Kidney (tissue), 14 donors: Measurements from ENCODE around the gene VAPA. TPM values are rescaled to one million over a fixed set of nuclear protein-coding genes. Genes with fewer than 3 reads are reported as not detected.

Experiments
- DNase-seq, 5 donors: peaks; one replicate each; pipeline ENCODE4 v3.0.0-alpha.2; 2013 to 2020
- FAIRE-seq: peaks from 2 replicates; lab custom pipeline; 2012; peaks lifted over from hg19 to GRCh38; lab: Jason Lieb, UNC
- H3K27ac ChIP-seq, 2 donors: one replicate each; pipeline ENCODE4 v1.7.0; 2013; ENCODE audit warnings: low read depth in 2 of 2, low read length in 2 of 2, inconsistent platforms in 1 of 2
- H3K27me3 ChIP-seq: one replicate; pipeline ENCODE4 v1.7.1; 2013; ENCODE audit warnings: low read length, inconsistent platforms; ENCODE audit not compliant: control insufficient read depth, insufficient read depth
- H3K36me3 ChIP-seq, 3 donors: one replicate each; pipeline versions ENCODE4 v1.7.0 to v1.7.1; 2013; ENCODE audit warnings: low read length in 3 of 3, control low read depth in 1 of 3, inconsistent platforms in 1 of 3; ENCODE audit not compliant: insufficient read depth in 3 of 3, control insufficient read depth in 2 of 3
- H3K4me1 ChIP-seq, 3 donors: one replicate each; pipeline versions ENCODE4 v1.7.0 to v1.7.1; 2013; ENCODE audit warnings: low read length in 3 of 3, inconsistent platforms in 1 of 3, low read depth in 1 of 3; ENCODE audit not compliant: control insufficient read depth in 2 of 3, insufficient read depth in 2 of 3
- H3K4me3 ChIP-seq, 3 donors: one replicate each; pipeline versions ENCODE4 v1.7.0 to v1.8.1; 2013; ENCODE audit warnings: low read length in 3 of 3, control low read depth in 1 of 3, inconsistent platforms in 1 of 3
- H3K9ac ChIP-seq, 3 donors: one replicate each; pipeline versions ENCODE4 v1.7.0 to v1.7.1; 2013; ENCODE audit warnings: low read length in 3 of 3, control low read depth in 1 of 3, inconsistent platforms in 1 of 3
- H3K9me3 ChIP-seq, 3 donors: one replicate each; pipeline versions ENCODE4 v1.7.0 to v1.7.1; 2013; ENCODE audit warnings: low read length in 3 of 3, control low read depth in 1 of 3, inconsistent platforms in 1 of 3; ENCODE audit not compliant: control insufficient read depth in 2 of 3, insufficient read depth in 1 of 3
- intact Hi-C: fragments of 100-400 bp; cut with DNase I; formaldehyde crosslinking; loops from one replicate; pipeline ENCODE4 v1.11.1; 2022
- polyA plus RNA-seq: library from polyadenylated mRNA; stranded (reverse); fragments of 350-450 nt; fragmentation: Illumina TruSeq; extraction: RNeasy Lipid Tissue Mini Kit (QIAGEN cat#74804); gene quantifications from one replicate; pipeline ENCODE4 v1.2.3, GENCODE V29; 2014; ENCODE audit warnings: low read depth, low replicate concordance; ENCODE audit not compliant: insufficient read depth
- total RNA-seq: library from RNA; stranded (reverse); fragmentation: NEBNext Ultra II Directional; extraction: Animal tissue kit (Norgen Biotek cat#: 25700); gene quantifications from one replicate; pipeline ENCODE4 v1.2.1, GENCODE V29; 2021
- TF ChIP-seq, protein P1 (sequence below): IDR thresholded peaks from 3 replicates; pipeline ENCODE4 v1.5.1; 2012; ENCODE audit warnings: mild to moderate bottlenecking, moderate library complexity, borderline replicate concordance; ENCODE audit not compliant: insufficient read depth; ENCODE audit errors: extremely low read depth
- donor health status: control.
- donor health status: control.
- donor health status: control.
- donor health status: control.
- donor health status: control.
- donor health status: DM: yes; HTN: yes; CAD: no.
- donor health status: Normal renal cell carcinoma (clear cell type).

VAPA gene
- total and polyA plus RNA-seq, 2 donors from 2014 or later, result 171 to 185 TPM

DNA sequence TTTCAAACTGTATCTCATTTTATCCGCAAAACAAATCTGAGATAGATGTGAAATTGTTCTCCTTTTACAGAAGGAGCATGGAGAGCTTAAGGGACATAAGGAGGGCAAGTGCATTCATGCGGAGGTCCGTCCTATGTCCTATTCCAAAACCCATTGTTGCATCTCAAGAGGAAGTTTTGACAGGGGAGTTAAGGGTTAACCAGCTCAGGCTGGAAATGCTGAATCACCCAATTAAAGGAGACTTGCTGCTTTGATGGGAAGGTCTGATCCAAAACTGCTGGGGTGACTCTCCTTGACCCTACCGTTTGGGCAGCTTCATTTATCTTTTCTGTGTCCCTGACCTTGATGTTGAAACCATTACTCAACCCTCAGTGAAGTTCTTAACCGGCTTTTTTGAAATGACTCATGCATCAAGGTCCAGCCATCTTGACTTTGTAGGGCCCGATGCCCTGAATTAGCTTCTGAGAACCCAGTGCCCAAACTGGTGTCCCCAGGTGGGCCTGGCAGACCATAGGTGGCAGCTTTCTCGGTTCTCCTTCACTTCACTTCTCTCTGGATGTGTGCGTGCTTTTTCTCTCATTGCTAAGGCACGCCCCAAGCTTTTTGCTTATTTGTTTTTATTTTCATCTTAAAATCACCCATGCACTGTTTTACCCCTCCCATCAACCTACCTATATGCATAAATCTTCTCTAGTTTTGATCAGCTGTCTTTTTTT lies 43.9 kb upstream of the VAPA start:
- H3K27ac ChIP-seq, result no peak overlapping the region
- no peak for FAIRE-seq

GRCh38 chr18:9870431-9871008 lies 43.3 kb upstream of the VAPA start:
- intact Hi-C loops, result no loop called here

More for the DNA sequence above, 43.9 kb upstream of the VAPA start:
- no peaks in the 10 kb centered on the region for H3K36me3 ChIP-seq
- H3K27me3 ChIP-seq, result no peaks in the 10 kb centered on the region
- peak in 2 of 5 donors; percentile 52 to 54 for DNase-seq
- intact Hi-C loops, result no loop called here
- TF ChIP-seq, protein P1, sequence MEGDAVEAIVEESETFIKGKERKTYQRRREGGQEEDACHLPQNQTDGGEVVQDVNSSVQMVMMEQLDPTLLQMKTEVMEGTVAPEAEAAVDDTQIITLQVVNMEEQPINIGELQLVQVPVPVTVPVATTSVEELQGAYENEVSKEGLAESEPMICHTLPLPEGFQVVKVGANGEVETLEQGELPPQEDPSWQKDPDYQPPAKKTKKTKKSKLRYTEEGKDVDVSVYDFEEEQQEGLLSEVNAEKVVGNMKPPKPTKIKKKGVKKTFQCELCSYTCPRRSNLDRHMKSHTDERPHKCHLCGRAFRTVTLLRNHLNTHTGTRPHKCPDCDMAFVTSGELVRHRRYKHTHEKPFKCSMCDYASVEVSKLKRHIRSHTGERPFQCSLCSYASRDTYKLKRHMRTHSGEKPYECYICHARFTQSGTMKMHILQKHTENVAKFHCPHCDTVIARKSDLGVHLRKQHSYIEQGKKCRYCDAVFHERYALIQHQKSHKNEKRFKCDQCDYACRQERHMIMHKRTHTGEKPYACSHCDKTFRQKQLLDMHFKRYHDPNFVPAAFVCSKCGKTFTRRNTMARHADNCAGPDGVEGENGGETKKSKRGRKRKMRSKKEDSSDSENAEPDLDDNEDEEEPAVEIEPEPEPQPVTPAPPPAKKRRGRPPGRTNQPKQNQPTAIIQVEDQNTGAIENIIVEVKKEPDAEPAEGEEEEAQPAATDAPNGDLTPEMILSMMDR, result no peak
- H3K4me1 ChIP-seq, result no peaks in the 10 kb centered on the region
- H3K4me3 ChIP-seq, result no peak overlapping the region
- no peaks in the 10 kb centered on the region for H3K9me3 ChIP-seq
- H3K9ac ChIP-seq, result no peak overlapping the region

DNA sequence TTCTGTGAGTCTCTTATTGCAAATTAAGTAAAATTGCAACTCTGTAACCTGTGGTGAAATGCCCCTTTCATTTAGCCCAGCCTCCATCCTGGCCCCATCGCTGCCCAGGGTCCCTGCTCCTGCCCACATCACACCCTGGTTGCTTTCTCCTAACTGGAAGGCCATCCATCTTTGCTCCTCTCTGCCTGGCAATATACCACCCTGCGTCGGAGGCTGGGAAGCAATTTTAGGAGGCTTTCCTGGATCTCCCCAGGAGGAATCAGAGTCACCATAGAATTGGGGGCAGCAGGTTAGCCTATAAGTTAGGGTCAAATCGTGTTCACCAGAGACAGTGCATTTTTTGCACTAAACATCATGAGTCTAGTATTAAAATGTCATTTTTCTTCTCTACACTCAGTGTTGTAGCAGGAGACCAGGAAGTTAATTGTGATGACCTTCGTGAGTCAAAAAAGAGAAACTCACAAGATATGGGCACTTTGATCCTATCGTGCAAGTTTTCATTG lies 42.5 kb upstream of the VAPA start:
- TF ChIP-seq, protein P1, result no peak
- Histone ChIP-seq H3K9me3 (no peaks in the 10 kb centered on the region), H3K27ac (no peak overlapping the region), H3K4me3 (no peak overlapping the region), H3K9ac (no peak overlapping the region), H3K4me1 (no peaks in the 10 kb centered on the region), H3K36me3 (no peaks in the 10 kb centered on the region), H3K27me3 (no peaks in the 10 kb centered on the region)
- FAIRE-seq, result no peak
- DNase-seq, result no peak
- intact Hi-C loops, result no loop called here

More at GRCh38 chr18:9870431-9871008, 43.3 kb upstream of the VAPA start:
- DNase-seq (no peak), FAIRE-seq (no peak)
- no peaks in the 10 kb centered on the region for H3K4me1 ChIP-seq
- H3K9ac ChIP-seq, result no peak overlapping the region
- H3K27me3 ChIP-seq, result no peaks in the 10 kb centered on the region
- H3K36me3 ChIP-seq, result no peaks in the 10 kb centered on the region
- no peaks in the 10 kb centered on the region for H3K9me3 ChIP-seq
- TF ChIP-seq, protein P1, result no peak
- no peak overlapping the region for H3K4me3 ChIP-seq
- H3K27ac ChIP-seq, result no peak overlapping the region
